ENCODE results near the gene SEC16A.

SEC16A gene

GRCh38 chr9:136482793-136483588 is at the start of gene SEC16A:
TSS of gene SEC16A (minus strand) at chr9:136483040. CDS start at chr9:136477615, 5,425 bp downstream.
- DNase-seq (ENCODE audit: low read depth in 2 of 2) = peak; percentile 100

GRCh38 chr9:136531904-136532798 is 49.3 kb upstream of the SEC16A start:
- DNase-seq (ENCODE audit: low read depth in 2 of 2) = no peak

GRCh38 chr9:136531186-136531903 is 48.5 kb upstream of the SEC16A start:
- DNase-seq (ENCODE audit: low read depth in 2 of 2) = no peak

GRCh38 chr9:136530461-136531089 is 47.7 kb upstream of the SEC16A start:
- no peak for DNase-seq (ENCODE audit: low read depth in 2 of 2)

- DNase-seq (ENCODE audit: low read depth in 2 of 2) = no peak
These were observed 46.9 kb upstream of the SEC16A start for GRCh38 chr9:136529516-136530460.

- no peak for DNase-seq (ENCODE audit: low read depth in 2 of 2)
These were observed 46.0 kb upstream of the SEC16A start for GRCh38 chr9:136528716-136529341.

GRCh38 chr9:136527721-136528710 is 45.2 kb upstream of the SEC16A start:
- no peak for DNase-seq (ENCODE audit: low read depth in 2 of 2)

- DNase-seq (ENCODE audit: low read depth in 2 of 2) = no peak
These were observed 44.3 kb upstream of the SEC16A start for GRCh38 chr9:136527131-136527530.

GRCh38 chr9:136526625-136527066 is 43.8 kb upstream of the SEC16A start:
- DNase-seq (ENCODE audit: low read depth in 2 of 2) = no peak

- no peak for DNase-seq (ENCODE audit: low read depth in 2 of 2)
These were observed 43.1 kb upstream of the SEC16A start for GRCh38 chr9:136525841-136526499.

- DNase-seq (ENCODE audit: low read depth in 2 of 2) = no peak
These were observed 42.4 kb upstream of the SEC16A start for GRCh38 chr9:136525207-136525606.

GRCh38 chr9:136522314-136523237 is 39.7 kb upstream of the SEC16A start:
- no peak for DNase-seq (ENCODE audit: low read depth in 2 of 2)

- no peak for DNase-seq (ENCODE audit: low read depth in 2 of 2)
These were observed 38.7 kb upstream of the SEC16A start for GRCh38 chr9:136521537-136521936.

- no peak for DNase-seq (ENCODE audit: low read depth in 2 of 2)
These were observed 37.3 kb upstream of the SEC16A start for GRCh38 chr9:136520053-136520540.

- DNase-seq (ENCODE audit: low read depth in 2 of 2) = no peak
These were observed 36.6 kb upstream of the SEC16A start for GRCh38 chr9:136519263-136520052.

- no peak for DNase-seq (ENCODE audit: low read depth in 2 of 2)
These were observed 35.8 kb upstream of the SEC16A start for GRCh38 chr9:136518623-136519022.

Measured in stimulated activated CD4-positive, alpha-beta T cell treated with anti-CD3 and anti-CD28 coated beads, Interleukin-4, amount 100 ng/mL, for 48 hours (primary cell).